Measurements from ENCODE around the gene CHST9.

DNA sequence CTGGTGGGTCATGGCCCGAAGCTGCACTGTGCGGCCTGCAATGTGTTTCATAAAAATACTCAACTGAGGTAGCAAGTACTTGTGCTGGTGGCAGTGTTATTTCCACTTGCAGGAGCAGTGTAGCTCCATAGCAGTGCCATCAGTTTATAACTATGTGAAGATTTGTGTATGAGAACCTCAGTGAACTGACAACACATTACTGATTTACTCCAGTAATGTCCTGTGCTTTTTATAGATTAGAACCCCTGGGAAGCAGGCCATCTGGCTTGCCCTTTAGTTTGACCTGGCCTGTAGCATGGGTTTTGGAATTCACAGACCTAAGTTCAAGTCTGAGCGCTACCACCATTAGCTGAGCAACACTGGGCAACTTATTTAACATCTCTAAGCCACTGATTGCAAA lies 219.9 kb downstream of the CHST9 start:
- no peak for TF ChIP-seq TARDBP (IDR thresholded peaks at IDR 0.05)
- no peak for TF ChIP-seq ELF4 (IDR thresholded peaks at IDR 0.05)
- no peak for TF ChIP-seq SUZ12 (IDR thresholded peaks at IDR 0.05)
- no peak for TF ChIP-seq BHLHE40 (IDR thresholded peaks at IDR 0.05; ENCODE audit: borderline replicate concordance)

Measured in HEK293T (cell line).